Tibial nerve (tissue), 4 donors: ENCODE data around the gene ZBTB20. TPM values are rescaled to one million over a fixed set of nuclear protein-coding genes. Genes with fewer than 3 reads are reported as not detected.

Source experiments
- DNase-seq, 2 donors: peaks; one replicate each; pipeline ENCODE4 v3.0.0-alpha.2; 2019; ENCODE audit warnings: low spot score in 2 of 2
- H3K27ac ChIP-seq, 4 donors: fragments of 200-600 bp; sonication (generic) in 3 of 4; one replicate each; pipeline ENCODE4 v1.5.1; 2017 to 2019; ENCODE audit warnings: mild to moderate bottlenecking in 1 of 4
- H3K27me3 ChIP-seq, 2 donors: fragments of 200-600 bp; sonication (generic) in 1 of 2; one replicate each; pipeline versions ENCODE4 v1.5.1 to v1.6.0; 2017 to 2019
- H3K36me3 ChIP-seq, 3 donors: fragments of 200-600 bp; sonication (generic); one replicate each; pipeline ENCODE4 v1.5.1; 2018 to 2019
- H3K4me1 ChIP-seq, 4 donors: fragments of 200-600 bp; sonication (generic) in 3 of 4; one replicate each; pipeline ENCODE4 v1.5.1; 2017 to 2019
- H3K4me3 ChIP-seq, 4 donors: fragments of 200-600 bp; sonication (generic) in 3 of 4; one replicate each; pipeline ENCODE4 v1.5.1; 2017 to 2019; ENCODE audit warnings: mild to moderate bottlenecking in 1 of 4, moderate library complexity in 1 of 4
- H3K9me3 ChIP-seq, 4 donors: fragments of 200-600 bp; sonication (generic) in 3 of 4; one replicate each; pipeline ENCODE4 v1.5.1; 2017 to 2019
- EP300 ChIP-seq, 2 donors: sonication (generic); formaldehyde crosslinking; IDR thresholded peaks; one replicate each; pipeline ENCODE4 v1.6.1; 2017; ENCODE audit warnings: antibody characterized with exemption in 2 of 2, mild to moderate bottlenecking in 1 of 2
- POLR2A ChIP-seq, 2 donors: fragments of 450-650 bp; IDR thresholded peaks; one replicate each; pipeline ENCODE4 v1.6.1; 2017; ENCODE audit warnings: antibody characterized with exemption in 2 of 2, mild to moderate bottlenecking in 2 of 2, moderate library complexity in 2 of 2
- WGBS, 2 donors: methylation state at CpG; one replicate each; pipeline ENCODE4 v1.1.5; 2018; 5-methylcytosine and 5-hydroxymethylcytosine counted together
- total RNA-seq, 4 donors: library from RNA; depleted of rRNA; stranded (reverse); fragments of >200 nt; gene quantifications; one replicate each; pipeline ENCODE4 v1.1.0, GENCODE V29; 2016
- TF ChIP-seq, protein P1 (sequence below), 5 experiments: fragments of 200-600 bp in 3 of 5; fragments of 450-650 bp in 2 of 5; sonication (generic) in 3 of 5; IDR thresholded peaks; one replicate each; pipeline ENCODE4 v1.5.1; 2016 to 2019; ENCODE audit warnings: antibody characterized with exemption in 5 of 5, mild to moderate bottlenecking in 3 of 5, moderate library complexity in 2 of 5

The ZBTB20 gene
- total RNA-seq, 4 donors from 2014 or later: 63.3 to 127 (median 102) TPM

DNA sequence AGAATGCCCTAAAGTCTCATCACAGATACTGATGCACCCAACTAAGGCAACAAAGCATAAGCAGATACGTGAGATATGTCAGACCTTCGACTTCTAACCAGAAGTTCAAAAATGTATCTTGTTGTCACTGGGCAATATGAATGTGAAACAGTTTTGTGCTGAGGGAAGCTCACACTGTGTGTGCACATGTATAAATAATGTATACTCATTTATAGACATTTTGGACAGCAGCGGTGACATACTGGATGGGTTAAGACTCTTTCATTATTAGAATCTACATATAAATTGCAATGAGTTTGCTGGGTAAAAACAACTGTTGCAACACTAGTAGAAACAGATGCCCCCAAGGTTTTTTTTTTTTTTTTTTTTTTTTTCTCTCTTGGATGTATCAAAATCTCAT is 815.4 kb downstream of the ZBTB20 start:
- no peak for DNase-seq
- H3K9me3 ChIP-seq: no peaks in the 10 kb centered on the region
- peaks cover 0 to 22% (median 0%) of the 10 kb centered on the region in 3 donors for H3K36me3 ChIP-seq
- H3K27ac ChIP-seq: no peak overlapping the region
- WGBS, 2 donors: 90 to 97% methylated on average over 3 of the region's 3 CpGs
- H3K4me3 ChIP-seq: no peak overlapping the region
- H3K27me3 ChIP-seq: no peaks in the 10 kb centered on the region
- H3K4me1 ChIP-seq: peaks cover 0 to 5% (median 2%) of the 10 kb centered on the region in 4 donors
- no peak for TF ChIP-seq POLR2A (IDR thresholded peaks at IDR 0.05)

GRCh38 chr3:114331007-114331406 is 816.1 kb downstream of the ZBTB20 start:
- no peaks in the 10 kb centered on the region for H3K27me3 ChIP-seq
- peaks cover 0 to 5% (median 2%) of the 10 kb centered on the region in 4 donors for H3K4me1 ChIP-seq
- H3K9me3 ChIP-seq: no peaks in the 10 kb centered on the region
- peaks cover 0 to 22% (median 0%) of the 10 kb centered on the region in 3 donors for H3K36me3 ChIP-seq
- no peak overlapping the region for H3K4me3 ChIP-seq
- H3K27ac ChIP-seq: no peak overlapping the region
- 97 to 100% methylated on average over 2 of the region's 2 CpGs for WGBS, 2 donors
- no peak for DNase-seq
- TF ChIP-seq POLR2A (IDR thresholded peaks at IDR 0.05): no peak
- TF ChIP-seq, protein P1, sequence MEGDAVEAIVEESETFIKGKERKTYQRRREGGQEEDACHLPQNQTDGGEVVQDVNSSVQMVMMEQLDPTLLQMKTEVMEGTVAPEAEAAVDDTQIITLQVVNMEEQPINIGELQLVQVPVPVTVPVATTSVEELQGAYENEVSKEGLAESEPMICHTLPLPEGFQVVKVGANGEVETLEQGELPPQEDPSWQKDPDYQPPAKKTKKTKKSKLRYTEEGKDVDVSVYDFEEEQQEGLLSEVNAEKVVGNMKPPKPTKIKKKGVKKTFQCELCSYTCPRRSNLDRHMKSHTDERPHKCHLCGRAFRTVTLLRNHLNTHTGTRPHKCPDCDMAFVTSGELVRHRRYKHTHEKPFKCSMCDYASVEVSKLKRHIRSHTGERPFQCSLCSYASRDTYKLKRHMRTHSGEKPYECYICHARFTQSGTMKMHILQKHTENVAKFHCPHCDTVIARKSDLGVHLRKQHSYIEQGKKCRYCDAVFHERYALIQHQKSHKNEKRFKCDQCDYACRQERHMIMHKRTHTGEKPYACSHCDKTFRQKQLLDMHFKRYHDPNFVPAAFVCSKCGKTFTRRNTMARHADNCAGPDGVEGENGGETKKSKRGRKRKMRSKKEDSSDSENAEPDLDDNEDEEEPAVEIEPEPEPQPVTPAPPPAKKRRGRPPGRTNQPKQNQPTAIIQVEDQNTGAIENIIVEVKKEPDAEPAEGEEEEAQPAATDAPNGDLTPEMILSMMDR (IDR thresholded peaks at IDR 0.05): no peak
- TF ChIP-seq EP300 (IDR thresholded peaks at IDR 0.05): no peak

GRCh38 chr3:114329823-114330222 is 817.3 kb downstream of the ZBTB20 start:
- H3K9me3 ChIP-seq: no peaks in the 10 kb centered on the region
- no peak overlapping the region for H3K4me3 ChIP-seq
- 100% methylated on average over 2 of the region's 2 CpGs for WGBS, 2 donors

GRCh38 chr3:114328345-114328744 is 818.7 kb downstream of the ZBTB20 start:
- WGBS, 2 donors: 61 to 69% methylated on average over 3 of the region's 3 CpGs
- H3K27ac ChIP-seq: no peak overlapping the region
- H3K4me3 ChIP-seq: no peak overlapping the region
- TF ChIP-seq EP300 (IDR thresholded peaks at IDR 0.05) (no peak), POLR2A (IDR thresholded peaks at IDR 0.05) (no peak)
- TF ChIP-seq, protein P1 (IDR thresholded peaks at IDR 0.05): no peak
- no peaks in the 10 kb centered on the region for H3K9me3 ChIP-seq
- H3K36me3 ChIP-seq: peaks cover 0 to 22% (median 0%) of the 10 kb centered on the region in 3 donors
- DNase-seq: no peak
- no peaks in the 10 kb centered on the region for H3K27me3 ChIP-seq
- H3K4me1 ChIP-seq: no peaks in the 10 kb centered on the region

More at GRCh38 chr3:114329823-114330222, 817.3 kb downstream of the ZBTB20 start:
- H3K36me3 ChIP-seq: peaks cover 0 to 22% (median 0%) of the 10 kb centered on the region in 3 donors
- DNase-seq: no peak
- TF ChIP-seq POLR2A (IDR thresholded peaks at IDR 0.05) (no peak), EP300 (IDR thresholded peaks at IDR 0.05) (no peak)
- H3K27me3 ChIP-seq: no peaks in the 10 kb centered on the region
- peaks cover 0 to 5% (median 0%) of the 10 kb centered on the region in 4 donors for H3K4me1 ChIP-seq
- no peak overlapping the region for H3K27ac ChIP-seq

GRCh38 chr3:114327665-114328064 is 819.4 kb downstream of the ZBTB20 start:
- Histone ChIP-seq H3K9me3 (no peaks in the 10 kb centered on the region), H3K27me3 (no peaks in the 10 kb centered on the region), H3K36me3 (peaks cover 0 to 20% (median 0%) of the 10 kb centered on the region in 3 donors), H3K27ac (no peak overlapping the region), H3K4me3 (no peak overlapping the region), H3K4me1 (no peaks in the 10 kb centered on the region)
- DNase-seq: no peak
- TF ChIP-seq EP300 (IDR thresholded peaks at IDR 0.05) (no peak), POLR2A (IDR thresholded peaks at IDR 0.05) (no peak)
- TF ChIP-seq, protein P1 (IDR thresholded peaks at IDR 0.05): no peak
- WGBS, 2 donors: 95 to 97% methylated on average over 4 of the region's 4 CpGs

GRCh38 chr3:114323546-114324254 is 823.4 kb downstream of the ZBTB20 start:
- TF ChIP-seq POLR2A (IDR thresholded peaks at IDR 0.05) (no peak), EP300 (IDR thresholded peaks at IDR 0.05) (no peak)
- TF ChIP-seq, protein P1 (IDR thresholded peaks at IDR 0.05): no peak
- WGBS, 2 donors: 95 to 96% methylated on average over 3 of the region's 3 CpGs

More at GRCh38 chr3:114323546-114324254, 823.4 kb downstream of the ZBTB20 start:
- Histone ChIP-seq H3K4me1 (peaks cover 0 to 14% (median 0%) of the 10 kb centered on the region in 4 donors), H3K9me3 (no peaks in the 10 kb centered on the region), H3K27ac (no peak overlapping the region), H3K4me3 (no peak overlapping the region), H3K36me3 (no peaks in the 10 kb centered on the region), H3K27me3 (no peaks in the 10 kb centered on the region)
- no peak for DNase-seq
